Activated T-helper 9 cell treated with anti-CD3 and anti-CD28 coated beads, Interleukin-2, amount 50 U/mL, for 16 hours (primary cell): ENCODE results near the gene TMEM170B.
"Not testable (repeated sequence)": the region's sequence is repeated elsewhere in the genome, so short reads cannot be mapped to it uniquely, and the experiment has no call there.

Experiments
- DNase-seq: peaks from one replicate; pipeline ENCODE4 v3.0.0-alpha.2; 2020; ENCODE audit warnings: low read depth

TMEM170B gene

DNA sequence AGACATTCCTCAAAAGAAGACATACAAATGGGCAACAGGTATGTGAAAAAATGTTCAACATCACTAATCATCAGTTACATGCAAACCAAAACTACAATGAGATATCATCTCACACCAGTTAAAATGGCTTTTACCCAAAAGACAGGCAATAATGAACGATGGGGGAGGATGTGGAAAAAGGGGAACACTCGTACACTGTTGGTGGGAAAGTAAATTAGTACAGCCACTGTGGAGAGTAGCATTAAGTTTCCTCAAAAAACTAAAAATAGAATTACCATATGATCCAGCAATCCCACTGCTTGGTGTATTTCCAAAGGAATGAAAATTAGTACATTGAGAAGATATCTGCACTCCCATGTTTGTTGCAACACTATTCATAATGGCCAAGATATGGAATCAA, 8.6 kb upstream of the TMEM170B start:
- no peak for DNase-seq

DNA sequence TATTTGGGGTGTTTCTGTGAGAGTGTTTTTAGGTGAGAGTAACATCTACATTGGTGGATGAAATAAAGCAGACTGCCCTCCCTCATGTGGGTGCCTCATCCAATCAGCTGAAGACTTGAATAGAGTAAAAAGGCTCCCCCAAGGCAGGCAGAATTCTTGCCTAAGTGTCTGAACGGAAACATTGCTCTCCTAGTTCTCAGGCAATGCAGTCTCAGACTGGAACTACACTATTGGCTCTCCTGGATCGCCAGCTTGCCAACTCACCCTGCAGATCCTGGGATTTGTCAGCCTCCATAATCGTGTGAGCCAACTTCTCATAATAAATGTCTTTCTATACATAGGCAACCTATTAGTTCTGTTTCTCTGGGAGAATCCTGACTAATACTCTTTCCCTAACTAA, 5.5 kb upstream of the TMEM170B start:
- no peak for DNase-seq

DNA sequence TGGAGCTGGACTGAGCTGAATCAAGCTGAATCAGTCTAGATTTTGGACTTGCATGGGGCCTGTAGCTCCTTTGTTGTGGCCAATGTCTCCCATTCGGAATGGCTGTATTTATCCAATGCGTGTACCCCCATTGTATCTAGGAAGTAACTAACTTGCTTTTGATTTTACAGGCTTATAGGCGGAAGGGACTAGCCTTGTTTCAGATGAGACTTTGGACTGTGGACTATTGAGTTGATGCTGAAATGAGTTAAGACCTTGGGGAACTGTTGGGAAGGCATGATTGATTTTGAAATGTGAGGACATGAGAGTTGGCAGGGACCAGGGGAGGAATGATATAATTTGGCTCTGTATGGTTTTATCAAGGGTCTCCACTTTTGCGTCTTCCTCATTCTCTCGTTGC, 3.0 kb upstream of the TMEM170B start:
- no peak for DNase-seq

DNA sequence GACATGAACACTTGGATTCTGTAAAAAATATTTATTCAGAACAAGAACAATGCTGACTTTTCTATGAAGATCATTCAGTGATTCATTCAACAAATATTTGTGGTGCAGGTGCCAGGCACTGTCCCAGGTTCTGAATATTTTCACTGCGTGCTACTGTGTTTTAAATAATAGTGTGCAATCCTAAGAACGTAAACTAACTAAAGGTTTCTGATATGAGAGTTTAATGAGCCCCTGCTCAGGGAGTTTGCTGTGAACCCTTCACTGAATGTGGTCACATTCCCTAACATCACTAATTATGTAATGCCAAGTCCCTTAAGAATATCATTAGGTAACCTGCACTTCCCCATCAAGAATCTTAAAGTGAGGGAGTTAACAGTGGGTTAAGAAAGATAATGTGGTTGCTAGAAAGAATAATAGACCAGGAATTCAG, 1.7 kb upstream of the TMEM170B start:
- DNase-seq, result no peak

DNA sequence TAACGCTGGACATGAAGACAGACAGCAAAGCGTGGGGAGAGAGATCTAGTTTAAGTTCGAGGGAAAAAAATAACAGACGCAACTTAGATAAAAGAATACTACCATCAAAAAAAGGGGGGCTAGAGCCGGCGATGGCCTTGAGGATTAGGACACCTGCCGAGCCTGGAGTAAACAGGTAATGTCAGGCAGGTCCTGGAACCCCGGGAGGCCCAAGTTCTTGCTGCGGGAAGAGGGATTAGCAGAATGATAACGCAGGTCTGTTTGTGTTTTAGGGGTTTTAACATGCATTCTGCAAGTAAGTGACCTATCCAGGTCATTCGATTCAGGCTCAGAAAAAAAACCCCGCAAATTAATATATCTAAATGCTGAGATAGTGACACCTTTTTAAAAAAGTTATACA, 754 bp upstream of the TMEM170B start:
- no peak for DNase-seq

DNA sequence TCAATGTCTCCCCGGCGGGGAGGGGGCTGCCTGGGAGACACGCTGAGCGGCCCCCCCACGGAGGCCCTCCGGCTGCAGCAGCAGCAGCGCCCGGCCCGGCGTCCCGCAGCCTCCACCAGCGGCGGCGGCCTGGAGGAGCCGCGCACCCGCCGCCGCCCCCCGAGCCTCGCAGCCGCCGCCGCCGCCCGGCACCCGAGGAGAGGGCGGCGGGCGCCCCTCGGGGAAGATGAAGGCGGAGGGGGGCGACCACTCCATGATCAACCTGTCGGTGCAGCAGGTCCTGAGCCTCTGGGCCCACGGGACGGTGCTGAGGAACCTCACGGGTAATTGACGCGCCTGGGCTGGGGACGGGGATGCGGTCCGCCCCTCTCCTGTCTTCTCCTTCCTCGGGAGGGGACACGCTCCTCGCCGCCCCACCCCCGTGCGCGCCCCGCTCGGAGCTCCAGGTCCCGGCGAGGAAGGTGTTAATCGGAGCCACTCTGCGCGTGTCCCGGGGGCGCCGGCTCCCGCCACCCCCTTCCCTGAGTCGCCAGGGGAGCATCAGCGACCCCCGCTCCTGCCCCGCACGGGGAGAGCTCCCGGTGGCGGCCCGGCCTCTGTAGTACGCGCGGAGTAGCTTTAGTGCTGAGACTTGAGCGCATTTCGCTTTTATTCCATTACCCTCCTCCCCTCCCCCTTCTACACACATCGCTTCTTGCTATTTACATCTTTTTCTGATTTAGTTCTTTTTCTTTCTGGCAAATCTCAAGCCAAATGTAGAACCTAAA, 686 bp downstream of the TMEM170B start:
- DNase-seq, result peak; percentile 6

DNA sequence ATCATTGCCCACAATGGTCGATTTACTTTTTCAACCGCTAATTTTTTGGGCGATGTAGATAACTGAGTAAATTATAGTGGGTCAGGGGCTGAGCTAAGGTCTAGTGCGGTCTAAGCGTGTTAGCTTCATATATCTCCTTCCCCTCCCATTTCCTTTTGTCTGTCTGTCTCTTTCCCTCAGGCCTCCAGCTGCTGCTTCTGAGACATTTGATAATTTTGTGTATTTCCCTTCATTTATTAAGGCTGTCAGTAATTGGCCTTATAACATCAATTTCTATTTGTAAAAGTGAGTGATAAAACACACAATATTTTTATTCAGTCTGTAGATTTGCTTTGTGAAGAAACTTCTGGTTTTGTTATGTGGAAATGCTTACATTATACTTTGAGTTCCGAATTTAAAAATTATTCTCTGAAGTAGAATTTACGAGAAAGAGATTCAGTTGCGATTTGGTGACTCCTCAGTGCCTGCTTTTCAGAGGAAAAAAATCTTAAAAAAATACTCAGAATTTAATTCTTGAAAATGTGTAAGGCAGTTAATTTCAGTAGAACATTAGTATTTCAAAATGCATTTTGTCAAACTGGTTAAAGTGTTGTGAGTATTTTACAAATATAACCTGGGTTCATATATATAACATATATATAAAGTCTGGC, 1.4 kb downstream of the TMEM170B start:
- no peak for DNase-seq

DNA sequence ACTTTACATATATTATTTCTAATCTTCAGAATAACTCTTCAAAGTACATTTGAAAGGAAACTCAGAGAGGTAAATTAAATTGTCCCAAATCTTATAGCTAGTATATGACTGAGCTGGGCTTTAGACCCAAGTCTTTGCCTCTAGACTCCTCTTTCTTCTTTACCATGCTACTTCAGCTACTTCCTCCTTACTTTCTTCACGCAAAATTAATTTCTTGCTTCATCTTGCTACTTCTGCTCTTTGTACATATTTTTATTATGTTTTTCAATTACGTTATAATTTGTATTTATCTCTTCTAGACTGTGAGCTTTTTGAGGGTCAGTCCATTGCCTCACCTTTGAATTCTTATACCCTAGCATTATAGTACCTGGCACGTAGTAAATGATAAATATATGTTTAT, 5.3 kb downstream of the TMEM170B start:
- DNase-seq, result no peak

DNA sequence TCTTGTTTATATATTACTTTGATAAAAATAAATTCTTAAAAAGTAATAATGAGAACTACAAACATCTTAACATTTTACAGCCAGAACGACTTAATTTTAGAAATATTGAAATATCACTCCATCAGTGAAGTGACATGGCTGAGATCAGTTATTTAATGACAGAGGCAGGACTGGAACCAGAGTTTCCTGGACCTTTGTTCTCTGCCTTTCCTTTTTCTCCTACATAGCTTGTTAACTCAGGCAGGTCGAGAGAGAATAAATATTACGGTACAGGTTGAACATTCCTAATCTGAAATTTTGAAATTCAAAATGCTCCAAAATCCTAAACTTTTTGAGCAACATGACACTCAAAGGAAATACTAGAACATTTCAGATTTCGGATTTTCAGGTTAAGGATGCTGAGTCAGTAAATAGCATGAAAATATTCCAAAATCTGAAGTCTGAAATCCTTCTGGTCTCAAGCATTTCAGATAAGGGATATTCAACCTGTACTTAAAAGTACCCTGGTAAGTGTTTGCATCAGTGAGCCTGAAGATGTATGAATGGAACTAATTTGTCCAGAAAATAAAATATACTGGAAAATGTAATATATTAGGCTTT, 6.5 kb downstream of the TMEM170B start:
- DNase-seq, result no peak

DNA sequence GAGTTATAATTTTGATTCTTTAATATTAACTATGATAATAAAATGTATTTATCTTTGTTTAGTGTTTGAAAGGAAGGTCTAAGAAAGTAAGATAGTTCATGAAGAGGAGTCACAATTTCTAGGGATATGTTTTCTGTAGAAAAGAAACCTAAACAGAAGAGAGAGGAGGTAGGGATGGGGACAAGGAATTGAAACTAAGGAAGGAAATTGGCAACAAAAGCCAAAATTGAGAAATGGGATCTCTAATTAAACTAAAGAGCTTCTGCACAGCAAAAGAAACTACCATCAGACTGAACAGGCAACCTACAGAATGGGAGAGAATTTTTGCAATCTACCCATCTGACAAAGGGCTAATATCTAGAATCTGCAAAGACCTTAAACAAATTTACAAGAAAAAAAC, 10.3 kb downstream of the TMEM170B start:
- DNase-seq, result not testable (repeated sequence)

DNA sequence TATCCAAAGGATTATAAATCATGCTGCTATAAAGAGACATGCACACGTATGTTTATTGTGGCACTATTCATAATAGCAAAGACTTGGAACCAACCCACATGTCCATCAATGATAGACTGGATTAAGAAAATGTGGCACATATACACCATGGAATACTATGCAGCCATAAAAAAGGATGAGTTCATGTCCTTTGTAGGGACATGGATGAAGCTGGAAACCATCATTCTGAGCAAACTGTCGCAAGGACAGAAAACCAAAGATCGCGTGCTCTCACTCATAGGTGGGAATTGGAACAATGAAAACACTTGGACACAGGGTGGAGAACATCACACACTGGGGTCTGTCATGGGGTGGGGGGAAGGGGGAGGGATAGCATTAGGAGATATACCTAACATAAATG, 11.0 kb downstream of the TMEM170B start:
- DNase-seq, result not testable (repeated sequence)

DNA sequence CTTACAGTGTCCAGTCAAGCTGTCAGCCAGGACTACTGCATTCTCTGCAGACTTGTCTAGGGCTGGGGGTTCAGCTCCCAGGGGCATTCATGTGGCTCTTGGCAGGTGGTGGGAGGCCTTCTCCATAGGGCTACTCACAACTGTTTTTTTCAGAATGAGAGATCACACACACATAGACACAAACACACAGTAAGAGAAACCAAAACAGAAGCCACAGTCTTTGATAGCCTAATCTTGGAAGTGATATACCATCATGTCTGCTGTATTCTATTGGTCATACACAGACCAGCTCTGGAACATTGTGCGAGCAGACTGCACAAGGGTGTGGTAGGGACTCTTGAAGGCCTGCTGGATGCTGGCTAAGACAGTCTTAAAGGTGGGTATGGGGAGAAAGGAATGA, 13.5 kb downstream of the TMEM170B start:
- no peak for DNase-seq

DNA sequence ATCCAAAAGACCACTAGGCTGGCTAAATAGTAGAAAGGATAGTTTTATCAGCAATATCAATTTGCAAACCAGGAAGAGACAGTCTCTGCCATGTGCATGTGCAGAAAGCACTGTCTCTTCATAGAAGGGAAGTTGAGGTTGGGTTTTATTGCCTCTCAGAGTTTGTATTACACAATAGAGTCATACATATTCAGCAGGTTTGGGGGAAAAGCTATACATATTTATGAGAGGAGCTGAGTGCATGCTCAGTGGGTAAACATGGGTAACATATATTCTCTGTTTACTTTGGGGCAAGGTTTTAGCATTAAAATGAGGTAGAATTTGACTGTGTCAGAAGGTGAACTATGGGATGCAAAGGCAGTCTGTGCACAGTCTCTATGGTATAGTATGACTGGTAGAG, 14.9 kb downstream of the TMEM170B start:
- no peak for DNase-seq

DNA sequence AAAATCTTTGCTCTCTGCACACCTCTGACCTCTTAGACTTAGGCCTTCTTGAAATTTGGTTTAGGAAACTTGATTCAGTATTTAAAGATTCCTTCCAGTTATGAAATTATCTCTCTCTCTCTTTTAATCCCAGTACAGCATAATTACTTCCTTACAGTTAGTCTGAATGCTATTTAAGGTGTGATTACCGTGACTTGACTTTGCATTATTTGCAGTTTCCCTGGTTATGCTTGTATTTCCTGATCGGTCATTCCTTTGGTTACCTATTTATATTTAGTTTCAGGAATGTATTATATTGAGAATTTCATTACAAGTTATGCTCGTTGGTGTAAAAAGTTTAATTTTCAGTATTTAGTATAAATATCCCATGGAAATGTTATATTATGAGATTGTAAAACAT, 16.3 kb downstream of the TMEM170B start:
- DNase-seq, result no peak

DNA sequence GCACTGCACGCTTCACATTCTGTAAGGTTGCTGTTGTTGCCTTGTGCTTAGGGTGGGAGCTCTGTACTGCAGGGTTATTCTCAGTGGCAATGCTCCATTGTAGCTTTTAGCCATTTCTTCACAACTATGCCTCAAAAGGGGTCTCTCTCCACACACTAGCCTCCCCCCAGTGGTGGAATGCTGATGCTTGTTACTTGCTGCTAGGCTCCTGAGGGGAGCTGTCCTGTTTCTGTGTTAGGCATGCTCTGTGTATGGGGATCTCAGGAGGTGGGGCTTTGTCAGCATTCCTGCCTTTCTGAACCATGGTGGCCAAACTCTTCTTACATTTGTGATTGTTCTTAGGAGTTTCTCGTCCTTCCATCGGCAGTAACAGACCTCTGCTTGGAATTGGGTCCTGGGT, 18.8 kb downstream of the TMEM170B start:
- no peak for DNase-seq

DNA sequence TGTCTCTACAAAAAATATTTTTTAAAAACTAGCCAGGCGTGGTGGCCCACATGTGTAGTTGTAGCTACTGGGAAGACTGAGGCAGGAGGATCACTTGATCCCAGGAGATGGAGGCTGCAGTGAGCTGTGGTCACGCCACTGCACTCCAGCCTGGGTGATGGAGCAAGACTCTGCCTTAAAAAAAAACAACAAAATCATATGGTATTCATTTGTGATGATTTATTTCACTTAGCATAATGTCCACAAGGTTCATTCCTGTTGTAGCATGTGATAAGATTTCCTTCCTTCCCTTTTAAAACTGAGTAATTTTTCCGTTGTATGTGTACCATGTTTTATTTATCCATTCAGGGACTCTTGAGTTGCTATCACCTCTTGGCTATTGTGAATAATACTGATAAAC, 26.2 kb downstream of the TMEM170B start:
- no peak for DNase-seq

DNA sequence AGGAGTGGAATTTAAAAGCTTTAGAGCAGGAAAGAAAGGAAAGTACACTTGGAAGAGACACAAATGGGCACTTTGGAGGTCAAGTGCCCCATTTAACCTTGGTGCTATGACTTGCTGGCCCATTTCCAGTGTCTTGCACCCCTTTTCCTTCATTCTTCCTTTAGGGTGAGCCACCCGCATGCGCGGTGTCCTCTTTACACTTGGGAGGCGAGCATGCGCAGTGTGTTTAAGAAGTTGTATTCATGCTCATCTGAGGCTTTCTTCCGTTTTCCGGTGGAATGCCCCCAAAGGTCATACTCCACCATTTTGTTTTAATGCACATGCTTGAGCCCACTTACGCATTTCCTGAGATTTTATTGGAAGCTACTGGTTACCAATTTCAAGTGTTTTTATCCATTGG, 29.1 kb downstream of the TMEM170B start:
- DNase-seq, result no peak

DNA sequence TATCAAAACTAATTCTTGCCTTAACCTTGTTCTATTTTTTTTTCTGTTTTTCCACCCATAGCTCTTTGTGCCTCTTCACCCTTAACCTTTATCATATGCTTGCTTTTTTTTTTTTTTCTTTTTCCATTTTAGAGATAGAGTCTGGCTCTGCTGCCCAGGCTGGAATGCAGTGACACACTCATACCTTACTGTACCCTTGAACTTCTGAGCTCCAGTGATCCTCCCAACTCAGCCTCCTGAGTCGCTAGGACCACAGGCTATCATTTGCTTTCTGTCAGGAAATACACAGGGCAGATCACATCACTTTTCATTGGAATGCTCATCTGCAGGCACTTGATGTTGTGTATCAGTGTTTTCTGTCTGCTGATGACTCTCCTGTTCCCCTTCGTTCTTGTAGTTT, 33.5 kb downstream of the TMEM170B start:
- DNase-seq, result no peak

DNA sequence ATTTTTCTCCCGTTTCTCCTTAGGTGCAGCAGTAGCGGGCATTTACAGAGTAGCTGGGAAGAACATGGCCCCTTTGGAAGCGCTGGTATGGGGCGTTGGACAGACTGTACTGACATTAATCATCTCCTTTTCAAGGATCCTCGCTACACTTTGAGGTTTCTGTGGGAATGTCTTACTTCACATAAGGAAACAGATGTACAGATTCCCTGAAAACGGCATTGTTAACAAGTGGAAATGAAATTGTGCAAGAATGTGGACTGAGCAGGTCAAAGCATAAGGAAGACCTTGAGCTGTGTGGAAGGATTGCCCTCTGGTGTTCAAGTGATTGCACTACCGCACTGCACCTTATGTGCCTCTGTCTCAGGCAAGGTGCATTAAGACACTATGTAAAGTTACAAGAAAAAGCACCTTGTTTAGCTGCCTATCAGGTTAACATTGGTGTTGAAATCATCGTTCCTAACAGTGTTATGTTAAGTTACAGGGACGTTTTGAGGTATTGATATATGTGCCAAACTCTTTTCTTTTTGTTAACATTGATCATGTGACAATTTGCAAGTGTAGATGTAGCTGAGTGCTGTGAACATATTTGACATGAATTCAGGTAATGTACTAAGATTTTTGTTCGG, 38.0 kb downstream of the TMEM170B start:
- no peak for DNase-seq

DNA sequence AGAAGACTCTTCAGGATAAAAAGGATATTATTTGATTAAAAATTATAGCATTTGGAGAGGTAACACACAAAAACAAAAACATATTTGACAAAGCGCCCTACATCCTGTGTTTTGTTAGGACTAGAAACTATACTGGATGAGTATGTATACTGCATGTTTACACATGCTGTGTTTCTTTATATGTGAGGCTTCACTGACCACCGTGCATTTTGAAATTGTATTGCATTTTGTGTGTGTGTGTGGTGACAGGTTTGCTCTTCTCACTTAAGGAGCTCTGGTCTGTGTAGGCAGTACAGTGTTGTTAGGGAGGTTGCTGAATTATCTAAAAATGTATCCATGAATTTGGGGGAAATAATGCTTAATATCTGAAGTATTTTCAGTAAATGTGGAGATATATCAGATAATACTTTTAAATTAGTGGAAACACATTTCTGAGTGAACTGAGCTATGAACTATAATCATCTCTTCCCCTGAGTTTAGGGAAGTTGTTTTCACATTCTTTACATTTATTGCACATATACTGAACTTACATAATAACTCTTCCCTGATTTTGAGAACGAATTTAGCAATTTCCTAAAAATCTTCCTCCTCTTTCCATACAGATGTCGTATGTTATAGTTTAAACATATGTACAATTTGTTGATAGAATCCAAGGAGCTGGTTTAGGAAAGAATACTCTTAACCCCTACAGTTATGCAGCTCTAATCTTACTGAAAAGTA, 43.3 kb downstream of the TMEM170B start:
- DNase-seq, result no peak

DNA sequence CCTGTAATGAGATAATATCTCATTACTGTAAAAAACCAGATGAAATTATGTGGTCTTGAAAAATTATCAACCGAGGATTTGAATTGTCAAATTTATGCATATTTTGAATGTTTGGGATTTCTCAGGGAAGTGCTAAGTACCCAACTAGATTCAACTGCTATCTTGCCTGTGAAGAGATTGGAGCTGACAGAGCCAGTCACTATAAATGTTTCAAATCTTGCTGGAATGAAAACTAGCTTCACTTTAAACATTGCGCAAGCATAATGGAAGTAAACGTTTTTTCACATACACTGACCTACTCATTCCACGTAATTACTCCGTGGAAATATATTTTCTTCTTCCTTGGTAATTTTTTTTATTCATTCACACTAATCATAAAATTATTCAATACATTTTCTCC, 46.7 kb downstream of the TMEM170B start:
- no peak for DNase-seq

DNA sequence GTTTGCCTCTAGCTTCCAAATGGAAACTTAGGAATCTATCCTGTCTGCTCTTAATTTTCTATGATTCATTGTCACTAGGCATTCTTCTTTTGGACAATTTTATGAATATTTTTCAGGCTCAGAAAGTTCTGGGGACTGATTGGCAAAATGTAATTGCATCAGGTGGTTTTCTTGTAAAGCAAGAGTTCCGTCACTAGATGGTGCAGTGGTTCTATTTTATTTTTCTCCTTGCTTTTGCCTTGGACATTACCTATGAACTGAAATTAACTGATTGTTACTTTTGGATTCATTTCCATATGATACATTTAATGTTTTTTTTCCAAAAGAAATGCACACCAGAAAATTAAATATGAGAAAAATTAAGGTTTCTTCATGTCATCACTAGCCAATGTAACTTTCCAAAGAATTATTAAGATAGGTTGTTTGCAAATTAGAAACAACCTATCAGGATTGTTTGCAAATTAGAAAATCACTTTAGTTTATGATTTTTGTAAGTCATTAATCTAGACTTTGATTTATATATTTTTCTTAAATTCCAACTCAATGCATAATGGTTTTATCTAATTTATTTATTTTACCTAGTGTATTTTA, 48.0 kb downstream of the TMEM170B start:
- no peak for DNase-seq
